Ecto neural progenitor cell (in vitro differentiated cells): ENCODE data around the gene ARHGEF4.

ENCODE experiments used
- DNase-seq: peaks from one replicate; pipeline ENCODE4 v3.0.0-alpha.2; 2018; ENCODE audit warnings: low spot score

The ARHGEF4 gene

DNA sequence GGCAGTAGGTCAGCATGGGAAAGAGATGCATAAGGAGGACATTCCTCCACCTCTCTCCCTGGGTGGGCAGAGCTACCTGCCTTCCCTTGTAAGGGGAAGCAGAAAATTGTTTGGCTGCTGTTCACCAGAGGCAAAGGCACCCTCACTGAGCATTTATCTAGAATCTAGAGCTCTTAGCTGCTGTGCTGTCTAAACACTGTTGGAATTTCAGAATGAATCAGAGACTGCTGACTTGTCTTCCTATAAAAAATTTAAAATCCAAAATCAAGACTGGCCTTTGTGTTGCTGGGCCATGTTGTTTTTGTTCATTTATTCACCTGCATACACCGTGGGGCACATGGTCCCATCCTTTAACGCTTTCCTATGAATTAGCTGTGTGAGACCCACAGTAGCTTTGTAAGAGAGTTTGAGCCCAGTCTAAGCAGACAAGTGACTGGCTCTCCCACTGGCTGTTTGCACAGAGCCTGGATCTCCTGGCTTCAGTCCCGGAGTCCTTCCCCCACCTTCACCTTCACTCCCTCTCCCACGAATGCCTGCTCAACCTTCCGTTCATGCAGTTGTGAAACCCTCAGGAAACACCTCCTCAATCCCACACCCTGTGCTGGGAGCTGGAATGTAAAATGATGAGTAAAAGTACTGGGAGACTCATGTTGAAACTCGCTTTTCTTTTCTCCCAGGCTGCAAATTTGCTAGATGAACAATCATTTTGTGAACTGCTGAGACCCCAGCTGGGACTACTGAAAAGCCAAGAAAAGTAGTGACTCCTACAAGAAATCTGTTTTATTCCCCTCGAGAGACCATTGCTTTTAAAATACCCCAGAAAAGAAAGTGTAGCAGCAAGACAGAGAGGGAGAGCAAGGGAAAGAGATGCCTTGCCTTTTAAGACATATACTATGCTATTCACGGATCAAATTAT is 180.4 kb downstream of the ARHGEF4 start:
- DNase-seq: peak; percentile 38

GRCh38 chr2:131022731-131023130 is 186.0 kb downstream of the ARHGEF4 start:
- DNase-seq: no peak

DNA sequence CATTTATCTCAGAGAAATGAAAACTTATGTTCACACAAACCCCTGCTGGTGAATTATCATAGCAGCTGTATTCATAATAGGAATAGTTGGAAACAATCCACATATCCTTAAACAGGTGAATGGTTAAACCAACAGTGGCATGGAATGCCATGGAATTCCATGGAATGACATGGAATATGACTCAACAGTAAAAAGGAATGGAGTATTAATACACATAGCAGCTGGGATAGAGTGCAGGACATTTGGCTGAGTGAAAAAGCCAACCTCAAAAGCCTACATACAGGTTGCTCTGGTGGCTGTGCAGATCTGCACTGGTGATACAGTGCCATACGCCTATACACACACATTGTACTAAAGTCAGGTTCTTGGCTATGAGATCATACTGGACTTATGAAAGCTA is 187.0 kb downstream of the ARHGEF4 start:
- DNase-seq: peak; percentile 3

DNA sequence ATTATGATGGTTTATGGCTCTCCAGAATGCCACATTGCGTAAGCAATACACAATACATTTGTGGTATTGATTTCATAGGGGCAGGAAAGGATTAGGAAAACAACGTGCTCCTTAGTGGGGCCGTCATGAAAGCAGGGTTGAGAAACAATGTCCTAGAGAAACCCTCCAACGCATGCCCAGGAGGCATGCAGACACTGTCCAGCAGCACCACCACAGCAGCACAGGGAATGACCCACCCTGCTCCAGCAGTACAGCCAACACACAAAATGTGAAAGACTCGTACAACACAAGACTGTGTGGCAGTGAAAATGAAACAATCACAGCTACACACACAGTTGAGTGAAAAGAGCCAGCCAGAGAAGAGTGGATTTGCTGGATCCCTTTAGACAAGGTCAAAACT is 190.2 kb downstream of the ARHGEF4 start:
- DNase-seq: peak; percentile 7

- DNase-seq: peak; percentile 29
These were observed 191.1 kb downstream of the ARHGEF4 start for GRCh38 chr2:131027566-131028528.

DNA sequence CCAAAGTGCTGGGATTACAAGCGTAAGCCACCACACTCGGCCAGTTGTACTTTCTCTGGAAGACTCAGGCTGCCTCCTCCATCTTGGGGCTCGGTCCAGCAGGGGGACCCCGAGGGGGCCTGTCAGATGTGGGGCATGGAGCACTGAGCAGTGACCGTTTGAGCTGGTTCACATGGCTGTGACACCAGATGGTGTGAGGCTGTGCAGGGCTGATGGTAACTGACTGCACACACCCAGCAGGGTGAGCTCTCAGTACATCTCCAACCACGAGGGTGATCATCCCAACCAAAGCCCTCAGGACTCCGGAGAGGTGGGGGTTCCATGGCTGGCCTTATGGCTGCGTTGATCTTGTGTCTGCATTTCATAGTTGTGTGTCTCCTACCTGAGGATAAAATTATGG is 193.1 kb downstream of the ARHGEF4 start:
- peak; percentile 32 for DNase-seq

- DNase-seq: peak; percentile 33
These were observed 193.8 kb downstream of the ARHGEF4 start for GRCh38 chr2:131030478-131030971.

- peak; percentile 41 for DNase-seq
These were observed 194.7 kb downstream of the ARHGEF4 start for GRCh38 chr2:131031431-131031841.

GRCh38 chr2:131031875-131032274 is 195.2 kb downstream of the ARHGEF4 start:
- DNase-seq: peak; percentile 45

- no peak for DNase-seq
These were observed 195.7 kb downstream of the ARHGEF4 start for GRCh38 chr2:131032393-131032836.

GRCh38 chr2:131033786-131034121 is 197.0 kb downstream of the ARHGEF4 start:
- DNase-seq: no peak

GRCh38 chr2:131034122-131035051 is 197.7 kb downstream of the ARHGEF4 start:
- peak; percentile 80 for DNase-seq

GRCh38 chr2:131035112-131035825 is 198.6 kb downstream of the ARHGEF4 start:
- peak; percentile 64 for DNase-seq

DNA sequence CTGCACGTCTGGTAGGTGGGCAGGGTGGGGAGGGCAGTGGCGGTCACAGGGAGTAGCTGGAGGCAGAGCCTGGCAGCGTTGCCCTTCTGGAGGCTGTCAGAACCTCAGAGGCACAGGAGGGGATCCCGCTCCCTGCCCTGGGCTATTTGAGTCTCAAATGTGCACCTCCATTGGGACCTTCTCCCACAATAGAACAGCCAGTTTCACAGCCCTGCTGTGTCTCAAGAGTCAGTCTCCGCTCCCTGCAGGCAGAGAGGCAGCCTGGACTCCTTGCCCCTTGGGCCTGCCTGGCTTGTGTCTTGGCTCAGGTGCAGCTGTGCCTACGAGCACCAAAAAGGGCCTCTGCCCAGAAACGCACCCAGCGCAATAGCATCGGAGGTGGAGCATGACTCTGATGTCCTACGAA is 199.1 kb downstream of the ARHGEF4 start:
- DNase-seq: no peak

DNA sequence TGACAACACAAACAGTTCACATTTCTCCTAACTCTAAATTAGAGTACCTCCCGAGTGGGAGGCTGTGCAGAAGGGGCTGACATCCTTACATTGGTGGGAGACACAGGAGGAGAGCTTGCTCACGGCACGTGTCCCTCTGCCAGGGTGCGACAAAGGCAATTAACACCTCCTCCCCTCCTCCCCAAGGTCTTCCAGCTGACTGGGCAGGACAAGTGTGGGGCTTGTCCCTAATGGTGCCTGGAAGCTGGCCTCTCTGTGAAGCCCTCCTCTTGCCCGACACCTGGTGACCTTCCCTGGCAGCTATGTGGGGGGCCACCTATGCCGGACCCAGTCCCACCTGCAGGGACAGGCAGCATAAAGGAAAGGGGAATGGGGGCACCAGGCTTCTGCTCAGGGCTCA is 199.6 kb downstream of the ARHGEF4 start:
- no peak for DNase-seq

DNA sequence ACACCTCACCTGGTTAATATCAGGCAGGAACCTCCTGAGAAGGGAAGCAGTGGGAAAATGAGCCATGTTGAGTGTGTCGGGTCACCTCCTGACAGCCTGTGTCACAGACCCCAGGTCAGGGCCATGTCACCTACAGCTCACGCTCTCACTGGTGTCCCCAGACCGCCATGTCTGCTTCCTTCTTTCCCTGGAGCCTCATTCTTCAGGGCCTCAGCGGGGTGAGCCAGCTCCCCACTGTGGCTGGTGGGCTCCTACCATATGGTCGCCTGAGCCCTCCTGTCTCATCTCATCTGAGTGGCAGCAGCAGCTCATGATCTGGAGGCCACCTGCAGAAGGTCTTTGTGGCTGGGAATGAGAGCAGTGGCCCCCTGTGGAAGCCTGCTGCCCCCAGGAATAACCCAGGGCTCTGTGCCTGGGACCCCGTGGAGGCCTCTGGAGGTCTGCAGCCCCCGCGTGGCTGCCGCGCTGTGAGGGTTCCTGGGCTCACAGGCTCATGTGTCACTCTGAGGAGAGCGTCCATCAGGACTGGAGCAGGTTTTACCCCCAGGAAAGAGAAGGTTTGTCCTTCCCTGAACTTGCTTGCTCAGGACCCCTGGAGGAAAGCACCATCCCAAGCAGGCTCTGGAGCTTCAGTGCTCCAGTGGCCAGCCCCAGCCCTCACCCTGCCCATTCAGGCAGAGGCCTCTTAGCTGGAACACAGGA is 200.1 kb downstream of the ARHGEF4 start:
- DNase-seq: no peak

DNA sequence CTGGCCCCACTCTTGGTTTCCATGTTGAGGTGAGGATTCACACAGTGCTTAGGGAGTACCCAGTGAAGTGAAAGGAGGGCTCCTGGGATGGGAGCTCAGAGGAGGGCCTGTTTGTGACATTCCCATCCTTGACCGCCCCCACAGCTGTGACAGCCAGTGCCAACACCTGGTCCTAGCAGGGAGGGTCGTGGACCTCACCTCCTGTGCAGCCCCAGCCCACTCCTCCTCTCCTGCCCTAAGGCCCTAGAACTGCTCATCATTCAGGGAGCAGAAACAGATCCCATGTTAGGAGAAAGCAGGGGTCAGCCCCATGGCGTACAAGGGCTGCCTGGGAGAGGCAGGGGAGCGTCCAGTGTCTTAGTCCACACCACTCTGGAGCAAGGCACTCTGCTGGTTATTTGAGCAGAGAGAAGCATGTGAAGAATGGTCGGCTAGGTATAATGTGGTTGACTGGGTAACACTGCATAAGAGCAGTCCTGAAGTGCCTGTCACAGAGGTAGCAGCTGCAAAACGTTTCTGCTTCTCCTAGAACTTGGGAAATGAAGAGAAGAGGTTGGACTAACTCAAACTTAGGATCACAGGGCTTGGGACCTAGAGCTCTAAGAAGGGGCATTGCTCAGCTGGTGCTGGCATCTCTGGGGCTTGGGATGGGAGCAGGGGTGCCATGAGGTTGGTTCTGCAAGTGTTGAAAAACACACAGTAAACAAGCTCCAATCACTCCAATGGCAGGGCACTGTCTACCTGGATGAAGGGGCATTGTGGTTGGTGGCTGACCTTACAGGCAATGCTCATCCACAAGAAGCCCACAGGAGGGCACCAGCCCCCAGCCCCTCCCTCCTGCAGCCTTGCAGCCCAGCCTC is 200.9 kb downstream of the ARHGEF4 start:
- DNase-seq: no peak

- no peak for DNase-seq
These were observed 201.8 kb downstream of the ARHGEF4 start for GRCh38 chr2:131038258-131039100.
